A549 (cell line): ENCODE measurements around the gene DNAJC30. TPM values are rescaled to one million over a fixed set of nuclear protein-coding genes. Genes with fewer than 3 reads are reported as not detected.

Experiments used
- ATAC-seq, 2 experiments: fragments of 200-7000 bp in 1 of 2; fragments of >200 bp in 1 of 2; cut with Nextera tagmentation in 1 of 2; cut with Tn5 transposase in 1 of 2; 3 replicates each; pipeline versions ENCODE4 v1.8.0 to v1.9.1; 2018 to 2020; ENCODE audit warnings: mild to moderate bottlenecking in 1 of 2, moderate library complexity in 1 of 2
- CTCF ChIA-PET: fragments of 300-600 bp; sonication (Branson Sonifier 250); formaldehyde crosslinking; extraction: SDS; loops from one replicate; lab custom pipeline; 2021; ENCODE audit warnings: antibody characterized with exemption, inconsistent platforms; lab: Yijun Ruan, JAX
- POLR2A ChIA-PET: fragments of 350-600 bp; formaldehyde crosslinking; extraction: SDS; loops from one replicate; lab custom pipeline; 2021; ENCODE audit warnings: antibody characterized with exemption, inconsistent platforms; lab: Yijun Ruan, JAX
- DNase-seq, 2 experiments: peaks; one replicate each; pipeline versions ENCODE4 v3.0.0 to v3.0.0-alpha.2; 2011 to 2016; ENCODE audit warnings: low read depth in 1 of 2, low spot score in 1 of 2
- FAIRE-seq: peaks from 2 replicates; lab custom pipeline; 2011; peaks lifted over from hg19 to GRCh38; lab: Jason Lieb, UNC
- H3K27ac ChIP-seq, 2 experiments: fragments of >200 bp; sonication (Bioruptor Twin); formaldehyde crosslinking; 3 replicates each; pipeline ENCODE4 v1.5.1; 2016 to 2017
- H3K4me1 ChIP-seq: fragments of >200 bp; sonication (Bioruptor Twin); formaldehyde crosslinking; 3 replicates; pipeline ENCODE4 v1.6.1; 2016
- H3K4me2 ChIP-seq: fragments of >200 bp; sonication (Bioruptor Twin); formaldehyde crosslinking; 3 replicates; pipeline ENCODE4 v1.6.1; 2016
- H3K4me3 ChIP-seq: fragments of >200 bp; sonication (Bioruptor Twin); formaldehyde crosslinking; 3 replicates; pipeline ENCODE4 v1.5.1; 2016
- H3K9me3 ChIP-seq: fragments of >200 bp; sonication (Bioruptor Twin); formaldehyde crosslinking; 3 replicates; pipeline ENCODE4 v1.6.1; 2016
- ATOH8 ChIP-seq: fragments of 250-450 bp; sonication (Bioruptor Pico); IDR thresholded peaks from 2 replicates; pipeline ENCODE4 v1.5.0; 2020; ENCODE audit warnings: low read depth, mild to moderate bottlenecking, moderate library complexity
- CBX2 ChIP-seq: fragments of 200-600 bp; sonication (generic); IDR thresholded peaks from 2 replicates; pipeline ENCODE4 v1.6.1; 2016; ENCODE audit warnings: low read depth, mild to moderate bottlenecking, borderline replicate concordance
- EHF ChIP-seq: fragments of 250-450 bp; sonication (Bioruptor Pico); IDR thresholded peaks from 2 replicates; pipeline ENCODE4 v1.5.0; 2020; ENCODE audit warnings: mild to moderate bottlenecking
- EHMT2 ChIP-seq: fragments of 200-600 bp; sonication (generic); IDR thresholded peaks from 2 replicates; pipeline ENCODE4 v1.6.1; 2016; ENCODE audit warnings: antibody characterized with exemption, low read depth, mild to moderate bottlenecking, moderate library complexity
- FOSB ChIP-seq: fragments of 250-450 bp; sonication (Bioruptor Pico); IDR thresholded peaks from 2 replicates; pipeline ENCODE4 v1.5.0; 2020; ENCODE audit warnings: mild to moderate bottlenecking, moderate library complexity
- FOSL2 ChIP-seq, 2 experiments: fragments of 450-650 bp in 1 of 2; fragments of >200 bp in 1 of 2; sonication (Bioruptor Twin) in 1 of 2; formaldehyde crosslinking; IDR thresholded peaks; 2 replicates each; pipeline versions ENCODE4 v1.5.0 to v1.6.1; 2016 to 2020; ENCODE audit warnings: mild to moderate bottlenecking in 1 of 2, moderate library complexity in 1 of 2
- FOXS1 ChIP-seq: fragments of 250-450 bp; sonication (Bioruptor Pico); IDR thresholded peaks from 2 replicates; pipeline ENCODE4 v1.5.0; 2020; ENCODE audit warnings: mild to moderate bottlenecking, moderate library complexity
- HEYL ChIP-seq: fragments of 250-450 bp; sonication (Bioruptor Pico); IDR thresholded peaks from 2 replicates; pipeline ENCODE4 v1.8.0; 2021; ENCODE audit warnings: mild to moderate bottlenecking, moderate library complexity
- HMGXB4 ChIP-seq: fragments of 250-450 bp; sonication (Bioruptor Pico); IDR thresholded peaks from 2 replicates; pipeline ENCODE4 v1.5.0; 2021; ENCODE audit warnings: mild to moderate bottlenecking, moderate library complexity, borderline replicate concordance
- HOXB13 ChIP-seq: fragments of 250-450 bp; sonication (Bioruptor Pico); IDR thresholded peaks from 2 replicates; pipeline ENCODE4 v1.5.0; 2020; ENCODE audit warnings: low read depth, mild to moderate bottlenecking, moderate library complexity
- HOXB5 ChIP-seq: fragments of 250-450 bp; sonication (Bioruptor Pico); IDR thresholded peaks from 2 replicates; pipeline ENCODE4 v1.5.0; 2020; ENCODE audit warnings: mild to moderate bottlenecking, moderate library complexity
- KDM5A ChIP-seq: fragments of 200-600 bp; sonication (generic); IDR thresholded peaks from 2 replicates; pipeline ENCODE4 v1.6.1; 2016; ENCODE audit warnings: antibody characterized with exemption, mild to moderate bottlenecking
- MAFK ChIP-seq: fragments of 450-650 bp; IDR thresholded peaks from 2 replicates; pipeline ENCODE4 v1.6.1; 2014; ENCODE audit not compliant: partially characterized antibody
- MAX ChIP-seq: IDR thresholded peaks from 2 replicates; pipeline ENCODE4 v1.6.1; 2012
- MYC ChIP-seq: IDR thresholded peaks from 2 replicates; pipeline ENCODE4 v1.6.1; 2012; ENCODE audit warnings: mild to moderate bottlenecking, inconsistent platforms, low read length, improper control_type of control experiment, borderline replicate concordance
- NPAS2 ChIP-seq: fragments of 250-450 bp; sonication (Bioruptor Pico); IDR thresholded peaks from 2 replicates; pipeline ENCODE4 v1.8.0; 2022; ENCODE audit warnings: mild to moderate bottlenecking, moderate library complexity, borderline replicate concordance
- NR3C1 ChIP-seq: fragments of >200 bp; sonication (Bioruptor Twin); formaldehyde crosslinking; IDR thresholded peaks from 3 replicates; pipeline ENCODE4 v1.6.1; 2017
- RAD21 ChIP-seq, 2 experiments: fragments of >200 bp in 1 of 2; sonication (Bioruptor Twin) in 1 of 2; formaldehyde crosslinking in 1 of 2; IDR thresholded peaks in 1 of 2; conservative IDR thresholded peaks in 1 of 2; 2 replicates in 1 of 2; 3 replicates in 1 of 2; pipeline ENCODE4 v1.6.1; 2012 to 2018; ENCODE audit warnings: inconsistent platforms in 1 of 2
- RARB ChIP-seq: fragments of 250-450 bp; sonication (Bioruptor Pico); IDR thresholded peaks from 2 replicates; pipeline ENCODE4 v1.8.0; 2021; ENCODE audit warnings: mild to moderate bottlenecking, moderate library complexity
- RFX5 ChIP-seq: fragments of 450-650 bp; IDR thresholded peaks from 2 replicates; pipeline ENCODE4 v1.7.1; 2014; ENCODE audit warnings: antibody characterized with exemption, mild to moderate bottlenecking, moderate library complexity
- TFCP2L1 ChIP-seq: fragments of 250-450 bp; sonication (Bioruptor Pico); IDR thresholded peaks from 2 replicates; pipeline ENCODE4 v1.5.0; 2021; ENCODE audit warnings: mild to moderate bottlenecking
- ZNF302 ChIP-seq: fragments of 250-450 bp; sonication (Bioruptor Pico); IDR thresholded peaks from 2 replicates; pipeline ENCODE4 v1.9.0; 2021; ENCODE audit warnings: inconsistent platforms, mild to moderate bottlenecking, moderate library complexity
- ZSCAN20 ChIP-seq: fragments of 250-450 bp; sonication (Bioruptor Pico); IDR thresholded peaks from 2 replicates; pipeline ENCODE4 v1.8.0; 2022; ENCODE audit warnings: mild to moderate bottlenecking, moderate library complexity
- whole genome bisulfite sequencing: methylation state at CpG from one replicate; pipeline ENCODE4 v1.1.6; 2017; ENCODE audit errors: missing lambda C conversion rate; 5-methylcytosine and 5-hydroxymethylcytosine counted together
- polyA plus RNA-seq, 4 experiments: library from polyadenylated mRNA; depleted of rRNA in 3 of 4; stranded (reverse); fragments of >200 nt; fragmentation: RNase III in 1 of 4; extraction: RNeasy Plus Mini Kit Qiagen cat#74134 plus additional on column Dnase treatment in 1 of 4; gene quantifications; 2 replicates in 3 of 4; 3 replicates in 1 of 4; pipeline ENCODE4 v1.2.3, GENCODE V29; 2011 to 2017
- TF ChIP-seq, protein P1 (sequence below): fragments of 150-350 bp; IDR thresholded peaks from 2 replicates; pipeline ENCODE4 v1.6.1; 2014; ENCODE audit warnings: low read depth, mild to moderate bottlenecking, low read length

DNAJC30 gene
- polyA plus RNA-seq, 2 of the 4 experiments (the other 2 are of a cell fraction): 5.7 to 8.9 TPM

DNA sequence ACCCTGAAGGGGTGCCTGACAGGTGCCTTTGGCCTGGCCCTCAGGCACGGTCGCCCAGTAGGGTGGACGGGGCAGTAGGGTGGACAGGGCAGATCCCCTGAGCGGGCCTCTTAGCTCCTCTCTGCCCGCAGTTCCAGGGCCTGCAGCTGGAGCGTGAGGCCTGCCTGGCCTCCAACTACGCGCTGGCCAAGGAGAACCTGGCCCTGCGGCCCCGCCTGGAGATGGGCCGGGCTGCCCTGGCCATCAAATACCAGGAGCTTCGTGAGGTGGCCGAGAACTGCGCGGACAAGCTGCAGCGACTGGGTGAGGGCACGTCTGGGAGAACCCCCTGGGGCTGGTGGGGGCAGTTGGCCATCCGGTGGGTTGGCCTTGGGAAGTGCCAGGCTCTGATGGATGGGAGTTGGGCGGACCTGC is 14.0 kb downstream of the DNAJC30 start:
- POLR2A ChIA-PET: no interaction called here
- Histone ChIP-seq H3K9me3 (no peaks in the 10 kb centered on the region), H3K4me2 (peak overlapping the region; percentile 95), H3K4me3 (no peak overlapping the region; the same call in 2 of the 3 replicates), H3K27ac (no peak overlapping the region), H3K4me1 (peaks cover 18% of the 10 kb centered on the region; the same call in 2 of the 3 replicates)
- TF ChIP-seq HOXB13 (CRISPR knock-in tag) (no peak), EHF (CRISPR knock-in tag) (no peak), MAFK (no peak), RARB (CRISPR knock-in tag) (no peak)
- WGBS: 88% methylated on average over 9 of the region's 19 CpGs
- ATAC-seq: peak in 1 of 2 experiments; percentile 35; a peak in 3 of 6 replicates
- FAIRE-seq: no peak
- peak in 1 of 2 experiments; percentile 36 for DNase-seq
- CTCF ChIA-PET: interaction anchor here (0.6 to 9.1 kb wide), 13 partner anchors 8 to 743 kb away, joined by 3 to 86 read pairs (median 6); no protein-coding TSS in a partner anchor

GRCh38 chr7:73668886-73669230 is 14.4 kb downstream of the DNAJC30 start:
- Histone ChIP-seq H3K4me3 (peak overlapping the region; percentile 90), H3K4me1 (peaks cover 18% of the 10 kb centered on the region; the same call in 2 of the 3 replicates), H3K27ac (peak overlapping the region; percentile 95; a peak in 5 of 6 replicates)
- WGBS: 34% methylated on average over 5 of the region's 5 CpGs
- no peak for TF ChIP-seq ATOH8 (CRISPR knock-in tag)
- TF ChIP-seq HOXB5 (CRISPR knock-in tag): no peak
- TF ChIP-seq FOSB: no peak
- no peak for TF ChIP-seq CBX2
- no peak for TF ChIP-seq HEYL
- no peak for TF ChIP-seq EHF (CRISPR knock-in tag)
- no peak for TF ChIP-seq RAD21 (conservative IDR thresholded peaks at IDR 0.05 in 1 of 2, IDR thresholded peaks at IDR 0.05 in 1 of 2)
- no peak for TF ChIP-seq MAX
- TF ChIP-seq EHMT2: no peak
- TF ChIP-seq RARB (CRISPR knock-in tag): no peak
- TF ChIP-seq HMGXB4 (CRISPR knock-in tag): no peak
- TF ChIP-seq KDM5A: no peak
- TF ChIP-seq, all 56 proteins: peak for 0
- CTCF ChIA-PET: interaction anchor here (1.0 to 9.1 kb wide), 19 partner anchors 8 to 131 kb away, joined by 3 to 86 read pairs (median 5); partner anchors contain the start of gene MLXIPL
- peak overlapping the region; percentile 95 for H3K4me2 ChIP-seq
- H3K9me3 ChIP-seq: no peaks in the 10 kb centered on the region
- POLR2A ChIA-PET: no interaction called here
- FAIRE-seq: no peak
- peak in 1 of 2 experiments; percentile 1; a peak in 1 of 6 replicates for ATAC-seq
- no peak for DNase-seq

DNA sequence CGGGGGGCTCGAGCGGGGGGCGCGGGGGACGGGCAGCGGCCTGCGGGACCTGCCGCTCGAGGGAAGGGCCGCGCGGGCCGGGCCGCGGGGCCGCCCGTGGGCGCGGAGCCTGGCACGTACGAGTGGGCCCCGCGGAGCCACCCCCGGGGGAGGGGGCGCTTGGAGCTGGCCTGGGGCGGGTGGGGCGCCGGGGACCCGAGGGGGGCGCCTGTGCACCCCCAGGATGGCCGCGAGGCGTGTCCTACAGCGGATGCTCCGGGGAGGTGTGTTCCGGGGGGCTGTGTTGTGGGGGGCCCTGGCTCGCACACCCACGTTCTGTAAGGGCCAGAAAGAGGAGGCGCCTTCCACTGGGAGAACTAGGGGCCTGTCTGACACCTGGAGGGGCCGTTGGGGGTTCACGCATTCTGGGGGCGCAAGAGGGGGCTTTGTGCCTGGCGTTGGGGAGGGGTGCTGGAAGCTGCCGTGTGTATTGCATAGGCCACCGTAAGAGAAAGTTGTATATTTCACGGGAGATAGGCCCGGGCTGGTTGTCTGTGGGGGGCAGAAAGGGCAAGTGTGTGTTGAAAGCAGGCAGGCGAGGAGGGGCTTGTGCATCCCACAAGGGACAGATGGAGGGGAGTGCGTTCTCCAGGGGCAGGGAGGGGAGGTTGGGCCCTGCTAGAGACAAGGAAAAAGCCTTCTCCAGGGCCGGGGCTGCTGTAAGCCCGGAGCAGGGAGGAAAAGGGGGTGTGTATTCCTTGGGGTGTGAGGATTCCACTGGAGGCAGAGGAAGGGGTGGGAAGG is 15.0 kb downstream of the DNAJC30 start:
- DNase-seq: peak; percentile 44 to 45
- CTCF ChIA-PET: interaction anchor here (0.7 to 9.1 kb wide), 41 partner anchors 8 to 130 kb away, joined by 3 to 86 read pairs (median 5); partner anchors contain the start of gene MLXIPL
- ATAC-seq: peak; percentile 31 to 32; a peak in 5 of 6 replicates
- no peak for FAIRE-seq
- Histone ChIP-seq H3K4me1 (peaks cover 18% of the 10 kb centered on the region; the same call in 2 of the 3 replicates), H3K9me3 (peaks cover 1% of the 10 kb centered on the region; the same call in 1 of the 3 replicates), H3K4me2 (peak overlapping the region; percentile 95), H3K4me3 (peak overlapping the region; percentile 90), H3K27ac (peak overlapping the region; percentile 95)
- WGBS: 6% methylated on average over 9 of the region's 52 CpGs
- POLR2A ChIA-PET: interaction anchor here (1.0 kb wide), 1 partner anchor 56 kb away, joined by 5 read pairs; no protein-coding TSS in a partner anchor
- TF ChIP-seq, protein P1, sequence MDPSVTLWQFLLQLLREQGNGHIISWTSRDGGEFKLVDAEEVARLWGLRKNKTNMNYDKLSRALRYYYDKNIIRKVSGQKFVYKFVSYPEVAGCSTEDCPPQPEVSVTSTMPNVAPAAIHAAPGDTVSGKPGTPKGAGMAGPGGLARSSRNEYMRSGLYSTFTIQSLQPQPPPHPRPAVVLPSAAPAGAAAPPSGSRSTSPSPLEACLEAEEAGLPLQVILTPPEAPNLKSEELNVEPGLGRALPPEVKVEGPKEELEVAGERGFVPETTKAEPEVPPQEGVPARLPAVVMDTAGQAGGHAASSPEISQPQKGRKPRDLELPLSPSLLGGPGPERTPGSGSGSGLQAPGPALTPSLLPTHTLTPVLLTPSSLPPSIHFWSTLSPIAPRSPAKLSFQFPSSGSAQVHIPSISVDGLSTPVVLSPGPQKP: no peak
- TF ChIP-seq HOXB13 (CRISPR knock-in tag) (no peak), NPAS2 (CRISPR knock-in tag) (no peak), HMGXB4 (CRISPR knock-in tag) (no peak), ZNF302 (CRISPR knock-in tag) (no peak), MYC (no peak), MAX (no peak), FOXS1 (CRISPR knock-in tag) (no peak), RFX5 (no peak), TFCP2L1 (CRISPR knock-in tag) (no peak), FOSL2 (IDR thresholded peaks at IDR 0.05) (no peak), FOSL2 (CRISPR knock-in tag; IDR thresholded peaks at IDR 0.05) (no peak), ZSCAN20 (CRISPR knock-in tag) (no peak), NR3C1 (no peak)
